ENCODE results near the gene CYTH1.

The CYTH1 gene

DNA sequence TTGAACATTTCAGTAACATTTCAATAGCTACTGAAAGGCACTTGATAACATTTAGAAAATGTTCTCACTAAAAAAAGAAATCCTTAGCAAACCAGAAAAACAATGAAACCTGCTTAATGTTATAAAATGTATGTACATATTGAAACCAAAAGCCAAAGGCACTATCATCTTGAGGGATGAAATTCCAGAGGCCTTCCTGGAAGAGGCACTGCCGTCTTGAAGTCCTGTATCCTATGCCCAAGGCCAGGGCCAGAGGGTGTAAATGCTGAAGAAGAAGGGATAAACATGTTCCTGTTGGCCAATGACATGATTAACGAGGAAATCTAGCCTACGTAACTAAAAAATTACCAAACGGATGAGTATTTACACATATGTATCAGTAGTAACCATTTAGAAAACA lies 147.9 kb downstream of the CYTH1 start:
- H3K27me3 ChIP-seq: no peaks in the 10 kb centered on the region
- H3K4me3 ChIP-seq (ENCODE audit: low read depth, low read length): no peak overlapping the region
- TF ChIP-seq, protein P1, sequence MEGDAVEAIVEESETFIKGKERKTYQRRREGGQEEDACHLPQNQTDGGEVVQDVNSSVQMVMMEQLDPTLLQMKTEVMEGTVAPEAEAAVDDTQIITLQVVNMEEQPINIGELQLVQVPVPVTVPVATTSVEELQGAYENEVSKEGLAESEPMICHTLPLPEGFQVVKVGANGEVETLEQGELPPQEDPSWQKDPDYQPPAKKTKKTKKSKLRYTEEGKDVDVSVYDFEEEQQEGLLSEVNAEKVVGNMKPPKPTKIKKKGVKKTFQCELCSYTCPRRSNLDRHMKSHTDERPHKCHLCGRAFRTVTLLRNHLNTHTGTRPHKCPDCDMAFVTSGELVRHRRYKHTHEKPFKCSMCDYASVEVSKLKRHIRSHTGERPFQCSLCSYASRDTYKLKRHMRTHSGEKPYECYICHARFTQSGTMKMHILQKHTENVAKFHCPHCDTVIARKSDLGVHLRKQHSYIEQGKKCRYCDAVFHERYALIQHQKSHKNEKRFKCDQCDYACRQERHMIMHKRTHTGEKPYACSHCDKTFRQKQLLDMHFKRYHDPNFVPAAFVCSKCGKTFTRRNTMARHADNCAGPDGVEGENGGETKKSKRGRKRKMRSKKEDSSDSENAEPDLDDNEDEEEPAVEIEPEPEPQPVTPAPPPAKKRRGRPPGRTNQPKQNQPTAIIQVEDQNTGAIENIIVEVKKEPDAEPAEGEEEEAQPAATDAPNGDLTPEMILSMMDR (IDR thresholded peaks at IDR 0.05; ENCODE audit: low read depth, low read length): no peak
- no peaks in the 10 kb centered on the region for H3K4me1 ChIP-seq
- no peaks in the 10 kb centered on the region for H3K36me3 ChIP-seq
- no peak for DNase-seq
- no peaks in the 10 kb centered on the region for H3K9me3 ChIP-seq

DNA sequence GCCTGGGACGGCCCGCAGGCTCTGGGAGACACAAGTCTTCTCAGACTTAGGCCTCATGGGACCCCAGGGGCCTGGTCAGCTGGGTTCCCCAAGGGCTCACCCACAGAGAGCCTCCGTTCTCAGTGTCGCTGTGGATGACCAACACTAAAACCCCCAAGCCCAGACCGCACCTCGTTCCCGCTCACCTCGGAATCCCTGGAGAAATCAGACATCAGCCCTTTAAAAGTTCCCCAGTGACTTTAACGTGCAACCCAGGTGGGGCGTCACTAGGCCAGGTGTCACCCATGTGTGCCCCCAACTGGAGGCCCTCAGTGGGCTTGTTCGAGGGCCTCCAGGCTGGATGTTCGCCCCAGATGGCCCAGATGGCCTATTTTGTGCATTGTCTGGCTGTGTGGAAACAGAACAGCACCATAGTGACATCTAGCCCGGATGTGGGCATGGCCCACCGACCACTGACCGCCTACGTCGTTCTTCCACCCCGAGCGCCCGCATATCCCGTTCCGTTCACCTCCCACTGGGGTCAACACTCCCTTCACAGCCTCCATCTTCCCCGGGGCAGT lies 152.6 kb downstream of the CYTH1 start:
- no peaks in the 10 kb centered on the region for H3K36me3 ChIP-seq
- H3K9me3 ChIP-seq: no peaks in the 10 kb centered on the region
- no peaks in the 10 kb centered on the region for H3K27me3 ChIP-seq
- no peak for DNase-seq
- H3K4me1 ChIP-seq: no peaks in the 10 kb centered on the region
- no peak overlapping the region for H3K4me3 ChIP-seq (ENCODE audit: low read depth, low read length)
- TF ChIP-seq, protein P1 (IDR thresholded peaks at IDR 0.05; ENCODE audit: low read depth, low read length): no peak

DNA sequence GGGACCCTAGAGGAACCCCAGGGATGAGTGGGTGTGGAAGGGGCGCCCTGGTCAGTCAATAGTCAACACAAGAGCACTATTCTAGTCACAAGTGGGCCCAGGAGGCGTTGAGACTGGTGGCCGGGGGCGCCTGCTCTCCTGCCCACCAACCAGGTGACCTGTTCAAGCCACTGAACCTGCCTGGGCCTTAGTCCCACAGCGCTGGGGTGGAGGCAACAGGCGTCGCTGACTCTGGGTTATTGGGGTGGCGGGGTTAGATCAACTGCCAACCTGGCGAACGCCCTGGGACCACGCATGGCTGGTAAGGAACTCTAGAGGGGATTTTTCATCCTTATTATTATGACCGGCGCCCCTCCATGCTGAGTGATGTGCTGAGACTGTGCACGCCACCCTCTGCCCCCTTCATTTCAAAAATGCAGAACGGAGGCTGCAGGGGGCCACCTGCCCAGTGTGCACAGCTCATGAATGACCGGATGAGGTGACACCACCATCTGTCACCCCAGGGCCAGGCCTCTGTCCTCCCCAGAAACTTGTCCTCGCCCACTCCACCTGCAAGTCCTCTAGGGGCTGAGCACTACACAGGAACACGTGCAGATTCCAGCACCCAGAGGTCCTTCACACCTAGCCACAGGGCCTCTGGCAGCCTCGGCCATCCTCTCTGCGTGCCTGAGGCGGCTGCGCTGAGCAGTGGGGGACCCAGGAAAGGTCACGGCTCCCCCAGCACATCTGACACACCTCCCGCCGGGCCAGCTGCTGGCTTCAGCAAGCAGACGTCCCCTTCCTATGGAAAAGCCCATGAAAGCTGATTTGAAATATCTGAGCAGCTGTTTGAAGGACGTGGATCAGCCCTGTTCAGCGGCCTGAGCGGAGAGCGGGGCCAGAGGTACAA lies 153.3 kb downstream of the CYTH1 start:
- Histone ChIP-seq H3K4me1 (no peaks in the 10 kb centered on the region), H3K27me3 (no peaks in the 10 kb centered on the region), H3K4me3 (ENCODE audit: low read depth, low read length) (no peak overlapping the region), H3K9me3 (no peaks in the 10 kb centered on the region), H3K36me3 (no peaks in the 10 kb centered on the region)
- TF ChIP-seq, protein P1 (IDR thresholded peaks at IDR 0.05; ENCODE audit: low read depth, low read length): no peak
- no peak for DNase-seq

DNA sequence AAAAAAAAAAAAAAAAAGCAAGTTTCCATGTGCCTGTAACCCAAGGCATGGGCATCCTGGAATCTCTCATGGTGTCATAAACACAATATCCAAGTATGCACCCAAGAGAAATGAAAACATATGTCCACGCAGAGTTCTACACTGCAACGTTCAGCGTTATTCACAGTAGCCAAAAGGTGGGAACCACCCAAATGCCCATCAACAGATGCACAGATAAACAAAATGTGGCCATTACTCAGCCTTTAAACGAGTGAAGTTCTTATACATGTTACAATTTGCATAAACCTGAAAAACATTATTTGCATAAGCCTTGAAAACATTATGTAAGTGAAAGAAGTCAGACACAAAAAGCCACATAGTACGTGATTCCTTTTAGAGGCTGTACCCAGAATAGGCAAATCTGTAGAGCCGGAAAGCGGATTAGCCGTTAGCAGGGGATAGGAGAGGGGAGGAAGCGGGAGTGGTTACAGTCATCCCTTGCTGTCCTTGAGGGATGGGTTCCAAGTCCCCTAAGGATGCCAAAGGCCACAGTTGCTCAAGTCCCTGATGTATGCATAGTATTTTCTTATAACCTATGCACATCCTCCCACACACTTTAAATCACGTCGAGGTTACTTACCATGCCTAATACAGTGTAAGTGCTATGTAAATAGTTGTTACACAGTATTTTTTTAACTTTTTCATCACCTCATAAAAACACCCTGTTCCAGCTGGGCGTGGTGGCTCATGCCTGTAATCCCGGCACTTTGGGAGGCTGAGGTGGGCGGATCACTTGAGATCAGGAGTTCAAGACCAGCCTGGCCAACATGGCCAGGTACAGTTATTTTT lies 157.5 kb downstream of the CYTH1 start:
- DNase-seq: no peak
- Histone ChIP-seq H3K36me3 (no peaks in the 10 kb centered on the region), H3K9me3 (no peaks in the 10 kb centered on the region), H3K4me1 (no peaks in the 10 kb centered on the region), H3K27me3 (no peaks in the 10 kb centered on the region), H3K4me3 (ENCODE audit: low read depth, low read length) (no peak overlapping the region)
- TF ChIP-seq, protein P1 (IDR thresholded peaks at IDR 0.05; ENCODE audit: low read depth, low read length): no peak
